Body of pancreas (tissue), 4 donors: ENCODE results near the gene HS1BP3. TPM values are rescaled to one million over a fixed set of nuclear protein-coding genes. Genes with fewer than 3 reads are reported as not detected.
A peak's percentile ranks its signal among the peaks of the same experiment; 100 is the strongest.

Experiments
- ATAC-seq: fragments of 150-250 bp; one replicate; pipeline ENCODE4 v1.9.1; 2016
- DNase-seq, 4 donors: peaks; one replicate each; pipeline ENCODE4 v3.0.0-alpha.2; 2019
- H3K27ac ChIP-seq, 4 donors: fragments of 200-600 bp; sonication (generic); 1 replicate in 3 of 4; 2 replicates in 1 of 4; pipeline versions ENCODE4 v1.5.1 to v1.6.1; 2016 to 2019; ENCODE audit warnings: mild to moderate bottlenecking in 1 of 4, mixed read lengths in 1 of 4, moderate library complexity in 1 of 4
- H3K27me3 ChIP-seq, 2 donors: fragments of 200-600 bp; sonication (generic); one replicate each; pipeline ENCODE4 v1.6.0; 2016; ENCODE audit warnings: mild to moderate bottlenecking in 1 of 2
- H3K36me3 ChIP-seq, 2 donors: fragments of 200-600 bp; sonication (generic); replicated peaks in 1 of 2; 2 replicates each; pipeline ENCODE4 v1.5.1; 2016; ENCODE audit warnings: low read depth in 2 of 2; ENCODE audit not compliant: insufficient read depth in 1 of 2
- H3K4me1 ChIP-seq: fragments of 200-600 bp; sonication (generic); one replicate; pipeline ENCODE4 v1.6.0; 2016
- H3K4me3 ChIP-seq, 2 donors: fragments of 200-600 bp; sonication (generic); 1 replicate in 1 of 2; 2 replicates in 1 of 2; pipeline ENCODE4 v1.5.1; 2016 to 2019
- H3K9me3 ChIP-seq, 3 donors: fragments of 200-600 bp; sonication (generic); 1 replicate in 2 of 3; 2 replicates in 1 of 3; pipeline ENCODE4 v1.5.1; 2016
- CTCF ChIP-seq, 7 experiments: fragments of 450-650 bp in 4 of 7; fragments of 200-600 bp in 3 of 7; sonication (generic) in 3 of 7; IDR thresholded peaks; one replicate each; pipeline ENCODE4 v1.5.1; 2016 to 2019; ENCODE audit warnings: antibody characterized with exemption in 7 of 7
- POLR2A ChIP-seq, 3 donors: fragments of 450-650 bp; IDR thresholded peaks; one replicate each; pipeline ENCODE4 v1.6.1; 2016; ENCODE audit warnings: antibody characterized with exemption in 3 of 3, mild to moderate bottlenecking in 2 of 3
- WGBS, 2 donors: methylation state at CpG; one replicate each; pipeline ENCODE4 v1.1.5; 2017; 5-methylcytosine and 5-hydroxymethylcytosine counted together
- intact Hi-C: fragments of 100-400 bp; cut with DNase I; formaldehyde crosslinking; loops from one replicate; pipeline ENCODE4 v1.15.1; 2023
- total RNA-seq, 2 donors: library from RNA; depleted of rRNA; stranded (reverse); fragments of >200 nt; gene quantifications; one replicate each; pipeline ENCODE4 v1.1.0, GENCODE V29; 2016

HS1BP3 gene
- total RNA-seq, 2 donors from 2014 or later = 21.1 to 23.1 TPM

GRCh38 chr2:20618886-20619521, 31.9 kb downstream of the HS1BP3 start:
- Histone ChIP-seq H3K36me3 (peaks cover 0 to 4% of the 10 kb centered on the region in 2 donors), H3K27ac (peak overlapping the region; percentile 70 to 90 (median 87)), H3K9me3 (no peaks in the 10 kb centered on the region), H3K27me3 (no peaks in the 10 kb centered on the region), H3K4me1 (peaks cover 49% of the 10 kb centered on the region), H3K4me3 (no peak overlapping the region)
- ATAC-seq = no peak
- intact Hi-C loops = no loop called here
- TF ChIP-seq POLR2A (IDR thresholded peaks at IDR 0.05) = no peak
- TF ChIP-seq CTCF (IDR thresholded peaks at IDR 0.05) = no peak
- peak in 2 of 4 donors; percentile 3 to 12 for DNase-seq
- 82 to 87% methylated on average over 6 to 15 of the region's 15 CpGs for WGBS, 2 donors

- Histone ChIP-seq H3K4me1 (peaks cover 55% of the 10 kb centered on the region), H3K9me3 (no peaks in the 10 kb centered on the region), H3K27me3 (no peaks in the 10 kb centered on the region), H3K27ac (peak overlapping the region; percentile 70 to 90 (median 87)), H3K36me3 (peaks cover 0 to 2% of the 10 kb centered on the region in 2 donors), H3K4me3 (no peak overlapping the region)
- TF ChIP-seq CTCF (IDR thresholded peaks at IDR 0.05) (no peak), POLR2A (IDR thresholded peaks at IDR 0.05) (no peak)
- peak in 1 of 4 donors; percentile 18 for DNase-seq
- intact Hi-C loops = no loop called here
- 59 to 75% methylated on average over 8 to 10 of the region's 10 CpGs for WGBS, 2 donors
- ATAC-seq = peak; percentile 0
These were observed 32.4 kb downstream of the HS1BP3 start for GRCh38 chr2:20618468-20618885.

GRCh38 chr2:20617892-20618467, 32.9 kb downstream of the HS1BP3 start:
- Histone ChIP-seq H3K4me3 (no peak overlapping the region), H3K9me3 (no peaks in the 10 kb centered on the region), H3K27ac (peak overlapping the region; percentile 70 to 90 (median 87)), H3K36me3 (peaks cover 0 to 1% of the 10 kb centered on the region in 2 donors), H3K4me1 (peaks cover 57% of the 10 kb centered on the region), H3K27me3 (no peaks in the 10 kb centered on the region)
- ATAC-seq (peak; percentile 83), DNase-seq (peak; percentile 90 to 98 (median 96))
- intact Hi-C loops = no loop called here
- 49 to 61% methylated on average over 6 to 14 of the region's 14 CpGs for WGBS, 2 donors
- TF ChIP-seq POLR2A (IDR thresholded peaks at IDR 0.05) (peak in 2 of 3 donors; percentile 45 to 51), CTCF (IDR thresholded peaks at IDR 0.05) (peak in 6 of 7 experiments; percentile 18 to 77 (median 70))

GRCh38 chr2:20617081-20617575, 33.8 kb downstream of the HS1BP3 start:
- H3K27ac ChIP-seq = peak overlapping the region; percentile 70 to 90 (median 87)
- peaks cover 57% of the 10 kb centered on the region for H3K4me1 ChIP-seq
- WGBS, 2 donors = 52 to 66% methylated on average over 10 of the region's 10 CpGs
- H3K4me3 ChIP-seq = no peak overlapping the region
- H3K36me3 ChIP-seq = no peaks in the 10 kb centered on the region
- ATAC-seq = peak; percentile 13
- no peaks in the 10 kb centered on the region for H3K9me3 ChIP-seq
- TF ChIP-seq CTCF (IDR thresholded peaks at IDR 0.05) (no peak), POLR2A (IDR thresholded peaks at IDR 0.05) (no peak)
- peak in 3 of 4 donors; percentile 47 to 61 (median 56) for DNase-seq
- intact Hi-C loops = no loop called here
- H3K27me3 ChIP-seq = no peaks in the 10 kb centered on the region
